PFSK-1 (cell line): Measurements from ENCODE around the gene TSPAN32.

Source experiments
- POLR2AphosphoS5 ChIP-seq: IDR thresholded peaks from 2 replicates; pipeline ENCODE4 v1.6.1; 2012; ENCODE audit warnings: low read depth, mild to moderate bottlenecking, control low read depth, low read length, moderate library complexity
- REST ChIP-seq, 2 experiments: IDR thresholded peaks; 2 replicates each; pipeline versions ENCODE4 v1.6.1 to v1.8.0; 2011 to 2012; ENCODE audit warnings: low read depth in 2 of 2, low read length in 2 of 2, control low read depth in 1 of 2, inconsistent platforms in 1 of 2, mild to moderate bottlenecking in 1 of 2, moderate library complexity in 1 of 2; ENCODE audit not compliant: insufficient read depth in 1 of 2
- SIN3A ChIP-seq: IDR thresholded peaks from 2 replicates; pipeline ENCODE4 v1.6.1; 2012; ENCODE audit warnings: mild to moderate bottlenecking, low read length, moderate library complexity, borderline replicate concordance; ENCODE audit not compliant: insufficient read depth

- TF ChIP-seq POLR2AphosphoS5: no peak
- no peak for TF ChIP-seq SIN3A
- TF ChIP-seq REST (IDR thresholded peaks at IDR 0.05; ENCODE audit: insufficient read depth in 1 of 2, low read depth in 2 of 2, low read length in 2 of 2): no peak
Measured at GRCh38 chr11:2314136-2314524, 12.3 kb downstream of the TSPAN32 start.
